Activated CD4-positive, alpha-beta memory T cell treated with anti-CD3 and anti-CD28 coated beads, Interleukin-2, amount 10 ng/mL, durations not matched to agents 7 days and 5 days (primary cell): ENCODE data around the gene PPP1R12B. TPM values are rescaled to one million over a fixed set of nuclear protein-coding genes. Genes with fewer than 3 reads are reported as not detected.
"Not testable (repeated sequence)": the region's sequence is repeated elsewhere in the genome, so short reads cannot be mapped to it uniquely, and the experiment has no call there.

ENCODE experiments used
- CTCF ChIA-PET: fragments of 350-600 bp; sonication (Branson Sonifier 250); formaldehyde crosslinking; loops from one replicate; lab custom pipeline; 2021; ENCODE audit warnings: antibody characterized with exemption, inconsistent platforms; lab: Charles Lee
- POLR2A ChIA-PET: fragments of 350-600 bp; sonication (Branson Sonifier 250); formaldehyde crosslinking; loops from one replicate; lab custom pipeline; 2021; ENCODE audit warnings: antibody characterized with exemption; lab: Charles Lee
- DNase-seq: peaks from one replicate; pipeline ENCODE4 v3.0.0-alpha.2; 2020
- H3K27ac Mint-ChIP-seq: one replicate; pipeline ENCODE4 v1.8.0; 2021; ENCODE audit warnings: mild to moderate bottlenecking, mixed read lengths
- H3K27me3 Mint-ChIP-seq: one replicate; pipeline ENCODE4 v1.8.0; 2021; ENCODE audit warnings: mixed read lengths
- H3K36me3 Mint-ChIP-seq: one replicate; pipeline ENCODE4 v1.8.0; 2021; ENCODE audit warnings: low read depth, mixed read lengths
- H3K4me1 Mint-ChIP-seq: one replicate; pipeline ENCODE4 v1.8.0; 2021; ENCODE audit warnings: mixed read lengths
- H3K4me3 Mint-ChIP-seq: one replicate; pipeline ENCODE4 v1.8.0; 2021; ENCODE audit warnings: mild to moderate bottlenecking, mixed read lengths
- H3K9me3 Mint-ChIP-seq: one replicate; pipeline ENCODE4 v1.8.0; 2021; ENCODE audit warnings: mixed read lengths
- total RNA-seq, 2 experiments: library from RNA; stranded (reverse); gene quantifications; one replicate each; pipeline ENCODE4 v1.2.3, GENCODE V29; 2021

Gene PPP1R12B
- total RNA-seq, 2 experiments from 2014 or later, result 16.7 to 20.0 TPM

GRCh38 chr1:202526056-202526455 lies 177.6 kb downstream of the PPP1R12B start:
- POLR2A ChIA-PET, CTCF ChIA-PET, H3K36me3 Mint-ChIP-seq, DNase-seq, H3K4me3 Mint-ChIP-seq, H3K4me1 Mint-ChIP-seq, H3K27ac Mint-ChIP-seq, H3K9me3 Mint-ChIP-seq, H3K27me3 Mint-ChIP-seq: not testable (repeated sequence)

- H3K4me1 Mint-ChIP-seq, H3K9me3 Mint-ChIP-seq, H3K36me3 Mint-ChIP-seq, POLR2A ChIA-PET, DNase-seq, H3K27me3 Mint-ChIP-seq, CTCF ChIA-PET, H3K4me3 Mint-ChIP-seq, H3K27ac Mint-ChIP-seq: not testable (repeated sequence)
Measured at GRCh38 chr1:202528096-202528722, 179.7 kb downstream of the PPP1R12B start.

- not testable (repeated sequence) for H3K36me3 Mint-ChIP-seq
Measured at GRCh38 chr1:202530686-202531085, 182.2 kb downstream of the PPP1R12B start.

GRCh38 chr1:202531472-202531811 lies 182.9 kb downstream of the PPP1R12B start:
- Mint-ChIP-seq H3K9me3 (no peaks in the 10 kb centered on the region), H3K36me3 (no peaks in the 10 kb centered on the region), H3K4me1 (no peaks in the 10 kb centered on the region), H3K27ac (no peak overlapping the region), H3K4me3 (no peak overlapping the region), H3K27me3 (no peaks in the 10 kb centered on the region)
- ChIA-PET CTCF (no interaction called here), POLR2A (no interaction called here)
- no peak for DNase-seq

More at GRCh38 chr1:202530686-202531085, 182.2 kb downstream of the PPP1R12B start:
- H3K9me3 Mint-ChIP-seq, POLR2A ChIA-PET, CTCF ChIA-PET, DNase-seq, H3K4me1 Mint-ChIP-seq, H3K4me3 Mint-ChIP-seq, H3K27me3 Mint-ChIP-seq, H3K27ac Mint-ChIP-seq: not testable (repeated sequence)

- H3K9me3 Mint-ChIP-seq, H3K4me3 Mint-ChIP-seq, CTCF ChIA-PET, H3K36me3 Mint-ChIP-seq, H3K4me1 Mint-ChIP-seq, POLR2A ChIA-PET, H3K27me3 Mint-ChIP-seq, DNase-seq, H3K27ac Mint-ChIP-seq: not testable (repeated sequence)
Measured at GRCh38 chr1:202531812-202532616, 183.5 kb downstream of the PPP1R12B start.

- POLR2A ChIA-PET, H3K27me3 Mint-ChIP-seq, H3K4me1 Mint-ChIP-seq, H3K4me3 Mint-ChIP-seq, H3K27ac Mint-ChIP-seq, CTCF ChIA-PET, DNase-seq, H3K9me3 Mint-ChIP-seq, H3K36me3 Mint-ChIP-seq: not testable (repeated sequence)
Measured at GRCh38 chr1:202539166-202539574, 190.7 kb downstream of the PPP1R12B start.

GRCh38 chr1:202539583-202539982 lies 191.1 kb downstream of the PPP1R12B start:
- H3K4me1 Mint-ChIP-seq, CTCF ChIA-PET, DNase-seq, POLR2A ChIA-PET, H3K9me3 Mint-ChIP-seq, H3K27me3 Mint-ChIP-seq, H3K27ac Mint-ChIP-seq, H3K36me3 Mint-ChIP-seq, H3K4me3 Mint-ChIP-seq: not testable (repeated sequence)

- DNase-seq, result no peak
- H3K27ac Mint-ChIP-seq, result no peak overlapping the region
- ChIA-PET POLR2A (no interaction called here), CTCF (no interaction called here)
- no peak overlapping the region for H3K4me3 Mint-ChIP-seq
- H3K27me3 Mint-ChIP-seq, result no peaks in the 10 kb centered on the region
- H3K4me1 Mint-ChIP-seq, result peaks cover 4% of the 10 kb centered on the region
- no peaks in the 10 kb centered on the region for H3K9me3 Mint-ChIP-seq
- H3K36me3 Mint-ChIP-seq, result no peaks in the 10 kb centered on the region
Measured at GRCh38 chr1:202540014-202540413, 191.5 kb downstream of the PPP1R12B start.

- H3K27me3 Mint-ChIP-seq, result no peaks in the 10 kb centered on the region
- H3K4me1 Mint-ChIP-seq, result peaks cover 4% of the 10 kb centered on the region
- H3K36me3 Mint-ChIP-seq, result no peaks in the 10 kb centered on the region
- ChIA-PET POLR2A (no interaction called here), CTCF (no interaction called here)
- H3K4me3 Mint-ChIP-seq, result no peak overlapping the region
- H3K27ac Mint-ChIP-seq, result no peak overlapping the region
- no peak for DNase-seq
- H3K9me3 Mint-ChIP-seq, result no peaks in the 10 kb centered on the region
Measured at GRCh38 chr1:202540448-202540847, 191.9 kb downstream of the PPP1R12B start.

- DNase-seq, H3K27ac Mint-ChIP-seq, H3K9me3 Mint-ChIP-seq, H3K36me3 Mint-ChIP-seq, H3K4me1 Mint-ChIP-seq, H3K4me3 Mint-ChIP-seq, H3K27me3 Mint-ChIP-seq, CTCF ChIA-PET, POLR2A ChIA-PET: not testable (repeated sequence)
Measured at GRCh38 chr1:202540858-202541257, 192.4 kb downstream of the PPP1R12B start.

- CTCF ChIA-PET, H3K27ac Mint-ChIP-seq, H3K4me3 Mint-ChIP-seq, H3K36me3 Mint-ChIP-seq, H3K9me3 Mint-ChIP-seq, H3K27me3 Mint-ChIP-seq, DNase-seq, POLR2A ChIA-PET: not testable (repeated sequence)
- H3K4me1 Mint-ChIP-seq, result peaks cover 22% of the 10 kb centered on the region
Measured at GRCh38 chr1:202542415-202542814, 193.9 kb downstream of the PPP1R12B start.

GRCh38 chr1:202543537-202543936 lies 195.0 kb downstream of the PPP1R12B start:
- H3K27me3 Mint-ChIP-seq, DNase-seq, CTCF ChIA-PET, H3K27ac Mint-ChIP-seq, H3K9me3 Mint-ChIP-seq, H3K4me3 Mint-ChIP-seq, H3K36me3 Mint-ChIP-seq, POLR2A ChIA-PET: not testable (repeated sequence)
- H3K4me1 Mint-ChIP-seq, result peaks cover 22% of the 10 kb centered on the region

GRCh38 chr1:202544766-202545449 lies 196.4 kb downstream of the PPP1R12B start:
- H3K9me3 Mint-ChIP-seq, CTCF ChIA-PET, H3K27me3 Mint-ChIP-seq, H3K27ac Mint-ChIP-seq, H3K36me3 Mint-ChIP-seq, H3K4me3 Mint-ChIP-seq, DNase-seq: not testable (repeated sequence)
- H3K4me1 Mint-ChIP-seq, result peaks cover 22% of the 10 kb centered on the region
- POLR2A ChIA-PET, result interaction anchor here (0.6 kb wide), 1 partner anchor 9 kb away, joined by 3 read pairs; no protein-coding TSS in a partner anchor
